HG03469 (cell line): ENCODE measurements around the gene SLC22A7.

ENCODE experiments used
- ATAC-seq: cut with Tn5 transposase; IDR thresholded peaks from one replicate; pipeline ENCODE4 v1.9.1; 2021; ENCODE audit warnings: mild to moderate bottlenecking, moderate library complexity, moderate number of reproducible peaks; ENCODE audit not compliant: unreplicated experiment

The SLC22A7 gene

DNA sequence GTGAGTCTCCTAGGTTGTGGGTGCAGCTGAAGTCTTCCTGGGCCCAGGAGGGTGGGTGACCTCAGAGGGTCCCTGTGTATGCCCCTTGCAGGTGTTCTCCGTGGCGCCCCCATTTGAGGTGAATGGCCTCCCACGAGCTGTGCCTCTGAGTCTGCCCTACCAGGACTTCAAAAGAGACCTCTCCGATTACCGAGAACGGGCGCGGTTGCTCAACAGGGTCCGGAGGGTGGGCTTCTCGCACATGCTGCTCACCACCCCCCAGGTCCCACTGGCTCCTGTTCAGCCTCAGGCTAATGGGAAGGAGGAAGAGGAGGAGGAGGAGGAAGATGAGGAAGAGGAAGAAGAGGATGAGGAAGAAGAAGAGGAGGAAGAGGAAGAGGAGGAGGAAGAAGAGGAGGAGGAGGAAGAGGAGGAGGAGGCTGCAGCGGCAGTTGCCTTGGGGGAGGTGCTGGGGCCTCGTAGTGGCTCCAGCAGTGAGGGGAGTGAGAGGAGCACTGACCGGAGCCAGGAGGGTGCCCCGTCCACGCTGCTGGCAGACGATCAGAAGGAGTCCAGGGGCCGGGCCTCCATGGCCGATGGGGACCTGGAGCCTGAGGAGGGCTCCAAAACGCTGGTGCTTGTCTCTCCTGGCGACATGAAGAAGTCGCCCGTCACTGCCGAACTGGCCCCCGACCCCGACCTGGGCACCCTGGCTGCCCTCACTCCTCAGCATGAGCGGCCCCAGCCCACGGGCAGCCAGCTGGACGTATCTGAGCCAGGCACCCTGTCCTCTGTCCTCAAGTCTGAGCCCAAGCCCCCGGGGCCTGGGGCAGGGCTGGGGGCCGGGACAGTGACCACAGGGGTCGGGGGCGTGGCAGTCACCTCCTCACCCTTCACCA lies 15.2 kb upstream of the SLC22A7 start:
- ATAC-seq: no peak

DNA sequence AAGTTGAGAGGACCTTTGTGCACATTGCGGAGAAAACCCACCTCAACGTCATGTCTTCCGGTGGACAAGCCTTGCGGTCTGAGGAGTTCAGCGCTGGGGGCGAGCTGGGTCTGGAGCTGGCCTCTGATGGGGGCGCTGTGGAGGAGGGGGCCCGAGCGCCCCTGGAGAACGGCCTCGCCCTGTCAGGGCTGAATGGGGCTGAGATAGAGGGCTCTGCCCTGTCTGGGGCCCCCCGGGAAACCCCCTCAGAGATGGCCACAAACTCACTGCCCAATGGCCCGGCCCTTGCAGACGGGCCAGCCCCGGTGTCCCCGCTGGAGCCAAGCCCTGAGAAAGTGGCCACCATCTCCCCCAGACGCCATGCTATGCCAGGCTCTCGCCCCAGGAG lies 14.6 kb upstream of the SLC22A7 start:
- ATAC-seq: no peak

DNA sequence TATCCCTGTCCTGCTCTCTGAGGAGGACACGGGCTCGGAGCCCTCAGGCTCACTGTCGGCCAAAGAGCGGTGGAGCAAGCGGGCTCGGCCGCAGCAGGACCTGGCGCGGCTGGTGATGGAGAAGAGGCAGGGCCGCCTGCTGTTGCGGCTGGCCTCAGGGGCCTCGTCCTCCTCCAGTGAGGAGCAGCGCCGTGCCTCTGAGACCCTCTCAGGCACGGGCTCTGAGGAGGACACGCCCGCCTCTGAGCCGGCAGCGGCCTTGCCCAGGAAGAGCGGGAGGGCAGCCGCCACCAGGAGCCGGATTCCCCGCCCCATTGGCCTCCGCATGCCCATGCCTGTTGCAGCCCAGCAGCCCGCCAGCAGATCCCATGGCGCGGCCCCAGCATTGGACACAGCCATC lies 14.2 kb upstream of the SLC22A7 start:
- no peak for ATAC-seq

DNA sequence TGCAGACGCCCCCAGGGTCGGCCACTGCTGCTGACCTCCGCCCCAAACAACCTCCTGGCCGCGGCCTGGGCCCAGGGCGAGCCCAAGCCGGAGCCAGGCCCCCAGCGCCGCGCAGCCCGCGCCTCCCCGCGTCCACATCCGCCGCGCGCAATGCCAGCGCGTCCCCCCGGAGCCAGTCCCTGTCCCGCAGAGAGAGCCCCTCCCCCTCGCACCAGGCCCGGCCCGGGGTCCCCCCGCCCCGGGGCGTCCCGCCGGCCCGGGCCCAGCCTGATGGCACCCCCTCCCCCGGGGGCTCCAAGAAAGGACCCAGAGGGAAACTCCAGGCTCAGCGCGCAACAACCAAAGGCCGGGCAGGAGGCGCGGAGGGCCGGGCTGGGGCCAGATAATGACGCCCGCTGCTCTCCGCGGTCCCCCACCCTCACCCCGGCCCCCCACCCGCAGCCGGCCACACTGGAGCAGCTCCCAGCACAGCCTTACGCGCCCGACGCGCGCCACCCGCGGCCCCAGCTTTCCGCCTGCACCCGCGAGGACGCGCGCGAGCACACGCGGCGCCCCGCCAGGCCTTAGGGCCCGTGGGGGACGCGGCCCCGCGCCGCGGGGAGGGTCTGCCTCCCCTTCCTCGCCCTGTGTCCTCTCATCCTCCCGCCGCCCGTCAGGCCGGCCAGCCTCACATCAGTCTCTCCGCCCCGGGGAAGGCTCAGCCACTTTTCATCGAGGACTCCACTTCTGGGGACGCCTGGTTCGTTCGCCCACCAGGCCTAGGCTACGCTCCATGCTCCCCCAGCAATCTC lies 12.9 kb upstream of the SLC22A7 start:
- ATAC-seq: no peak

DNA sequence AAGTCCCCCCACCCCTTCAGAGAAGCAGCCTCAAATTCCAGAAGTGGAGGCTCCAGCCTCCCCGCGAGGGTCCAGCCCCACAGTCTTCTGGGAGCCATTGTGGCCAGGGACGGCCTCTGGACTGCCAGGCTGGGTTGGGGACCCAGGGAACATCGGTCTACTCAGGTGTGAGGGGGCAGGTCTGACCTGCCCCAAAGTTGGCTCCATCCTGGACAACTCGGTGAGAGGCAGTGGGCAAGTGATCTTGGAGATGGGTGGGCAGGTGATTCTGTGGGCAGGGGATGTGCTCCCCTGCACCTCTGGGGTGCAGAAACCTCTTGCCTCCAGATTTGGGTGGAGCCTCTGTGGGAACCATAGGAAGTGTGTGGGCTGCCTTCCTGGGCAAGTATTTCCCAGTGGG lies 12.2 kb upstream of the SLC22A7 start:
- no peak for ATAC-seq

DNA sequence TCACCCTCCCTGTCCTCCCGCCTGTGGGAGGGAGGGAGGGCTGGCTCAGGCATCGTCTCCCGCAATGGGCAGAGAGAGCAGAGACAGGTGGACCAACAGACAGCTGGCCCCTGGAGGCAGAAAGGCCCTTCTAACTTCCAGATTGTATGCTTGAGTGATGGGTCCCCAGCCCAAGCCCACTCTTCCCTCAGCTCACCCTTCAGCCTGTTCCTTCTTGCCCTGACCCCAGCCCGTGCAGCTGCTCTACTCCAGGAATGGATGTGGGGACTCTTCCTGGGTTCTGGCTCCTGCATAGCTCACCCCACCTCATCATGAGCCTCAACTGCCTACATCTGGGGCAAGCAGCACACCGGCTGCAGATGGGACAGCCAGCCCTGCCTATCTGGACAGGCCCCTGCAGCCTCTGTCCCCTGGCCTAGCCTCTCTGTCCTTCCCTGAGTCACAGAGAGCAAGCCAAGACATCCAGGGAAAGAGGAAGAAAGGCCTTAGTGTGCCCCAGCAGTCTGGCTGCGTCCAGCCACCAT lies 11.5 kb upstream of the SLC22A7 start:
- ATAC-seq: no peak

DNA sequence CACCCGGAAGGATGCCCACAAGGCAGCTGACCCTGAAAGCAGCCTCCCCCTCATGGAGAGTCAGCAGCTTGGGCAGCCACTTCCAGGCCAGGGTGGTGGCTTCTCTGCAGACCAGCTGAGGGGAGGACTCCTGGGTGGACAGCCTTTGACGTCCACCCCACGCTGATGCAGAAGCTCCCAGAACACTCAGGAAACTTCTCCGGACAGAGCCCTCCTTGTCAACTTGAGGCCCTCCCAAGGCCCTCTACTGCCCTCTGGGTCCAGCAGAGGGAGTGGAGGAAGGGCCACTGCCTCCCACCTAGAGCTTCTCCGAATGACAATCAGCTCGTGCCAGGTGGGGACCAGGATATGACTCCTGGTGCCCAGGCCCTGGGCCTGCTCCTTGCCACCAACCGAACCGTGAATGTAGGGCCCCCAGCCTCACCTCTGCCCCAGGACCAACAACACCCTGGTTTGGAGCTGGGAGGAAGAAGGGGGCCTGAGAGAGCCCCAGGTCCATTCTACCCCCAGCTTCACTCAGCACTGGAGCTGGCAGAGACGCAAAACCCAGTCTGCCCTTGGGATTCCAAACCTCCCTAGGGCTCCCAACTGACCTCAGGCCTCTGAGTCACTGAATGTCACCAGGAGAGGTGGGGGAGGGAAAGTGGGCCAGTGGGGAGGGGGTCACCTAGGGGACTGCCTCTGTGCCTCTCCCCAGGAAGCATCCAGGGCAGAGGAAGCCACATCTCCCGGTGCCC lies 10.9 kb upstream of the SLC22A7 start:
- ATAC-seq: no peak

DNA sequence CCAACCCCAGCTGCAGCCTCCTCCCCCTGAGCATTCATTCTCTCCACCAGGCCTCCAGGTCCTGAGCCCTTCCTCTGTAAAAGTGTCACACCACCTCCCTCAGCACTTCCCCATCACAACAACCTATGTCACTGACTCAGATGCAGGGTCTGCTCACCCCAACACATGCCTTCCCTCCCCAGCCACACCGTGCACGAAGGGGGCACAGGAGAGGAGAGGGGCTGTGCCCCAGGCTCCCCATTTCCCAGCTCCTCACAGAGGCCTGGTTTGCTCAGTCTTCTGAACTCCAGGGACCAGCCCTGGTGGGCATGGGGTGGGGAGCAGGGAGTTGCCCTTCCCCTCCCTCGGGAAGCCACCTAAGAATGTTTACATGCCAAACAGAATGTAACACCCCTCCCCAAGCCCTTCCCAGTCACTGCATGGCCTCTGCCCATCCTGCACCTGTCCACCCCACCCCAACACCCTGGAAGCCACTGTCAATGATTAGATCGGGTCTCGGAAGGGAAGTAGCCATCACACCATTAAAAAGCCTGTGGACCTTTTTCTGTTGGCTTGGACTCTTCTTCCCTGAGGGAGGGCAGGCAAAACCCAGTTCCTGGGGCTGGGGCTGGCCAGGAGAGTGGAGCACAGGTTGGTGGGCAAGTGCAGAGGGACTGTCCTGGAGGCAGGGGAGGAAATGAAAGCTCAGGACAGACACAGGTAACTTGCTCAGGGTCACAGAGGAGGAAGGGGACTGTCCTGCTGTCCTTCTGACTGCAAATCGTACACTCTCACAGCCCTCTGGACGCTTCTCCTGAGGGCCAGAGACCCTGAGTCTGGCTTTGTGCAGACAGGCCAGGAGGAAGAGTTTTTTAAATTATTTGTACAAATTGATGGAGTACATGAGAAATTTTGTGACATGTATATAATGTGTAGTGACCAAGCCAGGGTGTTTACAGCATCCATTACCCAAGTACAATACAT lies 10.1 kb upstream of the SLC22A7 start:
- ATAC-seq: no peak

DNA sequence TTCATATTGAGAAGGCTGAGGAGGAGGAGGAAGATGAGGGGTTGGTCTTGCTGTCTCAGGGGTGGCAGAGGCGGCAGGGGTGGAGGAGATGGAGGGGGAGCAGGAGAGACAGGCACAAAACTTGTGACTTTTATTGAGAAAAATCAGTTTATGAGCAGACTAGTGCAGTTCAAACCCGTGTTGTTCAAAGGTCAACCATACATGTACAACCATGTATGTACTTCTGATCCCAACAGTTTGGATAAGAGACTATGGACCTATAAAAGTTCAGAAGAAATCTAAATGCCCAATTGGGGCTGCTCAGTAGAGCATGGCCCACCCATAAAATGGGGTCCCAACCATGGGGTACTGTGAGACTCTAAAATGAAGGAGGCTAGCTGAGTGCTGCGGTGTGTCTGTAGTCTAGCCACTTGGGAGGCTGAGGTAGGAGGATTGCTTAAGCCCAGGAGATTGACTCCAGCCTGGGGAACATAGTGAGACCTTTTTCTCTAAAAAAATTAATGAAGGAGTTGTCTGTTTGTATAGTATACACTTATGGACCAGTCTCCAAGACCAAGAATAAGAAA lies 7.6 kb upstream of the SLC22A7 start:
- ATAC-seq: no peak

DNA sequence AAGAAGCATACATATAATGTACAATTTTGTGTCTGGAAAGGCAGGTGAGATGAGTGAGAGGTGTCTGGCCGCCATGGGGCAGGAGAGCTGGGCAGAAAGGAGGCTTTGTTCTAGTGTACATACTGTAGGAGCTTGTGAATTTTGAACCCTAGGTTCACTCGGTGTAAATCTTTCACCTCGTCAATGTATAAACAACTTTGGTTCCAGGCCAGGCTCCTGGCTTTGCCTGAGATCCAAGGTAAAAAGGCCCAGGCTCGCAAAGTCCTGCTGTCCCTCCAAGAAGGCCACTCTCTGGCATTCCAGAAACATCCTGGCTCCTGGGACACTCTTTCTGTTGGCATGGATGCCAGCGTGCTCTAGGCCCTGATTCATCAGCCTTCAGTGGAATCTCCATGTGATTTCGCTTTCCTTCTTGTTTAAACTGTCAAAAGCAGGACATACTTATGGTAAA lies 7.1 kb upstream of the SLC22A7 start:
- no peak for ATAC-seq

DNA sequence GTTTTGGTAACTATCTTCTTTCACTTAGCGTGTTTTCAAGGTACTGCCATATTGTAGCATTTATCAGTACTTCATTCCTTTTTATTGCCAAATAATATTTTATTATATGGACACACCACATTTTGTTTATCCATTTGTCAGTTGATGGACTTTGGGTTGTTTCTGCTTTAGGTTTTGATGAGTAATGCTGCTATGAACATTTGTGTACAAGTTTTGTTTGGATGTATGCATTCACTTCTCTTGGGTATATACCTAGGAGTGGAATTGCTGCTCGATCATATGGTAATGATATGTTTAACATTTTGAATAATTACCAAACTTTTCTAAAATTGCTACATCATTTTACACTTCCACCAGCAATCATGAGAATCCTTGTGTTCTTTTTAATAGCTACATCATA lies 6.4 kb upstream of the SLC22A7 start:
- ATAC-seq: no peak

DNA sequence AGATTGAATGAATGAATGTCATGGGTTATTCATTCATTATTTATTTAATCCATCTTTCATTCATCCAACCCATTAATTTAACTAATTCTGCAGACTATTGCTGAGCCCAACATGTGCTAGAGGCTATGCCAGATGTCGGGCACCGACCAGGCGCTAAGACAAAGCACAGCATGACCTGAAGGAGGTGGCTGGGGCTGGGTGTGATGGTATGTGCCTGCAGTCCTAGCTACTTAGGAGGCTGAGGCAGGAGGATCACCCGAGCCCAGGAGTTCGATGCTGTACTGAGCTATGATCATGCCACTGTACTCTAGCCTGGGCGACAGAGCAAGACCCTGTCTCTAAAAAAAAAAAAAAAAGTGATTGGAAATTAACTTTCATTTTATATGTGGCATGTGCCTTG lies 5.7 kb upstream of the SLC22A7 start:
- ATAC-seq: no peak

DNA sequence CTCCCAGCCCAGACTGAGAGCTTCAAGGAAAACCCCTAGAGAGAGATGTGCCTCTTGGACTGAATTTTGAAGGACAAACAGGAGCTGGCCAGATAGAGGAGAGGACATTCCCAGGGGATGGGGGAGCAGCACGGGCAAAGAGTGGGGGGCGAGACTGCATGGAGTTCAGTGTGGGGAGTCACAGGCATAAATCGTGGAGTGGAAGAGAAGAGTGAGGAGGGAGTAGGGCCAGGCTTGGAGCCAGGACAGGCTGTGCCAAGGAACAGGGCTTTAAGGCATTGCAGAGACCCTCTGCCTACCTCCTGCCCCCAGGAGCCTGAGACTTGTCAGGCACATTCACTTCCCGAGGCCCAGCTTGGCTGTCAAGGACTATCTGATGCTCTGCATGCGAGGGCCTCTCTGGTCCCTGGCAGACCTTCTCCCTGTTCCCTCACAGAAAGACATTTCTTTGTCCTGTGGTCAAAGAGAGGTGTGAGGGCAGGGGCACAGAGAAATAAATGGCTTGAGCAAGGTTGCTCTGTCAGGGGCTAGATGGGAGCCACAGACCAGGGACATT lies 5.2 kb upstream of the SLC22A7 start:
- no peak for ATAC-seq

DNA sequence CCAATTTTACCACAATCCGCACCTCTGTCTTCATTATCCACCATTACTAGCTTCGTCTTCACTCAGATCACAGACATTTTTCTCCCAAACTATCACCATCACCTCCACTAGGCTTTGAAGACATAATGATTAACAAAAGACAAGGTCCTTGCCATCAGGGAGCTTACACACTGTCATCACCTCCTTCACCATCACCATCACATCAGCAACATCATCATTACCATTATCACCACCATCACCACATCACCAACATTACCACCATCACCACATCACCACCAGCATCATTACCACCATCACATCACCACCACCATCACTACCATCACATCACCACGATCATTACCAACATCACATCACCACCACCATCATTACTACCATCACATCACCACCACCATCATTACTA lies 4.4 kb upstream of the SLC22A7 start:
- ATAC-seq: no peak

DNA sequence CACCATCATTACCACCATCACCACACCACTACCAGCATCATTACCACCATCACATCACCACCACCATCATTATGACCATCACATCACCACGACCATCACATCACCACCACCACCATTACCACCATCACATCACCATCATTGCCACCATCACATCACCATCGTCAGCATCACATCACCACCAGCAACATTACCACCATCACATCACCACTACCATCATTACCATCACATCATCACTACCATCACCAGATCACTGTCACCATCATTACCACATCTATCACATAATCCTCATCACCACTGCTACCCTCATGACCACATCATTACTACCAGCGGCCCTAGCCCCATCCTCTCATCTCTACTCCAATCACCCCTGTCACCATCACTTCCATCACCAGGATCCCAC lies 3.5 kb upstream of the SLC22A7 start:
- ATAC-seq: no peak

DNA sequence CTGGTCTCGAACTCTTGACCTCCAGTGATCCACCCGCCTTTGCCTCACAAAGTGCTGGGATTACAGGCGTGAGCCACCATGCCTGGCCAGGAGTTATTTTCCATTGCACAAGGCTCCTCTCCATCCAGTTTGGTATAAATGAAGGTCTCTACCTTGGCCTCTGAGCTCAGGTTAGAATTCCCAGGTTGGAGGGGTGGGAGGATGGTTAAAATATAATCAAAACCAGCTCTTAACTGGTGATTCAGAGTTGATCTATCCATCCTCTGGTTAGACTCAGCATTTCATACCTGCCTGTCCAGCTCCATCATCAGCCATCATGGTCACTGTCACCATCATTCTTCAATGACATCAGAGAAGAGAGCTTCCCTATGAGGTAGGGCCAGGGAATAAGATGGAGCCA lies 2.6 kb upstream of the SLC22A7 start:
- no peak for ATAC-seq

DNA sequence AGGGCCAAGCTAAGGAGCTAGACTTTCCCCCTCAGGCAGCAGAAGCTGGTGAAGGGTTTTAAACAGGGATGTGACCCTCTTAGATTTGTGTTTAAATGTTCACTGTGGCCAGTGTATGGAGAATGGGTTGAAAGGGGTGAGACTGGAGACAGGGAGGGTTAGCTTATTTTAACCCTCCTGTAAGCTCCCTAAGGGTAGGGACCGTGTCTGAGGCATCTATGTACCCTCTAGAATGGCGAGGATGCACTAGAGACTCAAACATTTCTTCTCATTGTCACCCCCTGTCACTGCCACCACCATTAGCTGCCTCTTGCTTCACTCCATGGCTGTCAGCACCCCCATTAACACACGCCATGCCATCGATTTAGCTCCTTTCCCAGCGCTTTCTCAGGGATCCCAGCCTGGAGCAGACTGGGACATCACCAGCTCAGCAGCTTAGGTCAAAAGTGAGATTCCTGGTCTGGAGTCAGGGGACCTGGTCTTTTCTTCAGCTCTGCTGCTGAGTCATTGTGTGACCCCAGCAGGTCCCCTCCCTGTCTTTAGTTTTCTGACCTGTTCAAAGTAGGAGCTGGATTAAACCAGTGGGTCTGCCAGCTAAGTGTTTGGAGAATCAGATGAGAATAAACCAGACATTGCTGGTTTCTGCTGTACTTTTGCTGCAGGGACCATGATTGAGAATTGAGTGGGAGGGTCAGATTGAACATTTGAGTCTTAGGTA lies 1.1 kb upstream of the SLC22A7 start:
- no peak for ATAC-seq

DNA sequence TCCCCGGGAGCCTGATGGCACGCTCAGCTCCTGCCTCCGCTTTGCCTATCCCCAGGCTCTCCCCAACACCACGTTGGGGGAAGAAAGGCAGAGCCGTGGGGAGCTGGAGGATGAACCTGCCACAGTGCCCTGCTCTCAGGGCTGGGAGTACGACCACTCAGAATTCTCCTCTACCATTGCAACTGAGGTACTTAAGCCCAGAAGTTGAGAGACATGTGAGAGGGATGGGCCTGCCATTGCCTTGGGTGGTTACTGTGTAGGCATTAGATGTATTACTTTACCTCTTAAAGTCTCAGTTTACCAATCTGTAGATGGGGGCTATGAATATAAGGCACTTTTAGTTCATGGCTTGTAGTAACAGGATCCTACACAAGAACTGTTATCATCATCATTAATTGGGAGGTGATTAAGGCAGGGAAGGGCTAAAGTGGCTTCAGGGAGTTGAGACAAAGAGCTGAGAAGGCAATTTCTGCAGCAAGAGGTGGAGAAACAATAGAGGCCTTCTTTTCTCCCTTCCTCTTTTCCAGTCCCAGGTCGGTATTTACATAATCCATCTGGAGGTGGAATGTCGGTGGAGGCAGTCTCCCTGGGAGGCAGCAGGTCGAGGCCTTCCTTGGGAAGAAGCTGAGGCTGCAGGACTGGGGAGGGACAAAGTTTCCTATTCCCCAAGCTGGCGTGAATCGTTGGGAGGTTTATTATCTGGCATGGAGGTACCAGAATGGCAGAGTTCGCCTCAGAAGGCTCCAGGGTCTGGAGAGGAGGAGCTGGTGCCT lies 691 bp downstream of the SLC22A7 start:
- no peak for ATAC-seq
